HEK293 (cell line): ENCODE measurements around the gene CDH23.

Experiments
- BCL11A ChIP-seq: fragments of 450-650 bp; formaldehyde crosslinking; IDR thresholded peaks from 2 replicates; pipeline ENCODE4 v1.5.1; 2016; ENCODE audit warnings: low read depth, missing biosample characterization, missing genetic modification characterization
- CTCF ChIP-seq: fragments of 450-650 bp; formaldehyde crosslinking; IDR thresholded peaks from 2 replicates; pipeline ENCODE4 v1.5.1; 2016; ENCODE audit warnings: missing biosample characterization, missing genetic modification characterization
- GLIS2 ChIP-seq: fragments of 450-650 bp; formaldehyde crosslinking; IDR thresholded peaks from 2 replicates; pipeline ENCODE4 v1.5.1; 2016; ENCODE audit warnings: missing biosample characterization, missing genetic modification characterization
- RBAK ChIP-seq: fragments of 450-650 bp; formaldehyde crosslinking; IDR thresholded peaks from 2 replicates; pipeline ENCODE4 v1.5.1; 2016; ENCODE audit warnings: missing biosample characterization, missing genetic modification characterization
- SETDB1 ChIP-seq: IDR thresholded peaks from one replicate; pipeline ENCODE4 v1.6.1; 2017; ENCODE audit warnings: mild to moderate bottlenecking, low read length, moderate library complexity, mixed read lengths; ENCODE audit not compliant: insufficient read length
- ZBTB17 ChIP-seq: fragments of 450-650 bp; formaldehyde crosslinking; IDR thresholded peaks from 2 replicates; pipeline ENCODE4 v1.5.1; 2016; ENCODE audit warnings: missing biosample characterization, missing genetic modification characterization
- ZFP69B ChIP-seq: fragments of 450-650 bp; formaldehyde crosslinking; IDR thresholded peaks from 2 replicates; pipeline ENCODE4 v1.5.1; 2016; ENCODE audit warnings: missing biosample characterization, missing genetic modification characterization
- ZNF155 ChIP-seq: fragments of 450-650 bp; formaldehyde crosslinking; IDR thresholded peaks from 2 replicates; pipeline ENCODE4 v1.5.1; 2016; ENCODE audit warnings: missing biosample characterization, missing genetic modification characterization
- ZNF311 ChIP-seq: fragments of 450-650 bp; formaldehyde crosslinking; IDR thresholded peaks from 2 replicates; pipeline ENCODE4 v1.5.1; 2017; ENCODE audit warnings: missing biosample characterization, missing genetic modification characterization, borderline replicate concordance
- ZNF350 ChIP-seq: fragments of 450-650 bp; formaldehyde crosslinking; IDR thresholded peaks from 2 replicates; pipeline ENCODE4 v1.5.0; 2017; ENCODE audit warnings: missing biosample characterization, mild to moderate bottlenecking, missing genetic modification characterization
- ZNF391 ChIP-seq: fragments of 450-650 bp; formaldehyde crosslinking; IDR thresholded peaks from 2 replicates; pipeline ENCODE4 v1.5.1; 2016; ENCODE audit warnings: low read depth, missing biosample characterization, missing genetic modification characterization, borderline replicate concordance
- ZNF792 ChIP-seq: fragments of 450-650 bp; formaldehyde crosslinking; IDR thresholded peaks from 2 replicates; pipeline ENCODE4 v1.5.1; 2016; ENCODE audit warnings: missing biosample characterization, missing genetic modification characterization
- ZSCAN30 ChIP-seq: fragments of 450-650 bp; IDR thresholded peaks from 2 replicates; pipeline ENCODE4 v1.5.1; 2018; ENCODE audit warnings: missing biosample characterization, mild to moderate bottlenecking, missing genetic modification characterization, moderate library complexity

- TF ChIP-seq ZBTB17 (tag by site-specific recombination) (no peak), CTCF (no peak), RBAK (tag by site-specific recombination) (no peak), ZNF311 (tag by site-specific recombination) (no peak), ZNF792 (tag by site-specific recombination) (no peak), GLIS2 (tag by site-specific recombination) (no peak), ZNF391 (tag by site-specific recombination) (no peak), ZFP69B (tag by site-specific recombination) (no peak), ZSCAN30 (tag by site-specific recombination) (no peak), BCL11A (tag by site-specific recombination) (no peak), ZNF155 (tag by site-specific recombination) (no peak), SETDB1 (no peak), ZNF350 (no peak)
Measured at GRCh38 chr10:71737001-71737833, 340.5 kb downstream of the CDH23 start.
